ENCODE results near the gene GIMAP7. TPM values are rescaled to one million over a fixed set of nuclear protein-coding genes. Genes with fewer than 3 reads are reported as not detected.
"Not testable (repeated sequence)": the region's sequence is repeated elsewhere in the genome, so short reads cannot be mapped to it uniquely, and the experiment has no call there.

The GIMAP7 gene
- total RNA-seq, 1 experiment from 2014 or later: 0.25 TPM

- Histone ChIP-seq H3K9me2 (ENCODE audit: insufficient read depth) (no peaks in the 10 kb centered on the region), H4K20me1 (ENCODE audit: insufficient read depth) (no peaks in the 10 kb centered on the region), H3K9me3 (ENCODE audit: control insufficient read depth in 1 of 2, insufficient read depth in 1 of 2, low read depth in 1 of 2, low read length in 2 of 2) (no peaks in the 10 kb centered on the region), H3K79me2 (ENCODE audit: insufficient read depth, low read length) (no peaks in the 10 kb centered on the region), H3K27me3 (ENCODE audit: insufficient read depth, low read length) (peaks cover 37% of the 10 kb centered on the region), H3K4me3 (replicated peaks in 1 of 2; ENCODE audit: low read depth in 1 of 2, low read length in 2 of 2) (no peak overlapping the region), H3K36me3 (ENCODE audit: control insufficient read depth in 1 of 2, insufficient read depth in 2 of 2, low read length in 2 of 2) (no peaks in the 10 kb centered on the region), H3K9ac (ENCODE audit: low read length) (no peak overlapping the region), H3K27ac (ENCODE audit: low read depth, low read length) (no peak overlapping the region), H3K4me2 (ENCODE audit: low read length) (no peak overlapping the region), H3K4me1 (ENCODE audit: control insufficient read depth in 1 of 2, insufficient read depth in 2 of 2, low read length in 2 of 2) (no peaks in the 10 kb centered on the region), H2AFZ (ENCODE audit: low read depth, low read length, poor library complexity, severe bottlenecking) (no peak overlapping the region)
- no TSS peak for BruUV-seq (replicated peaks)
- POLR2A ChIA-PET: no interaction called here
- DNase-seq (ENCODE audit: low read depth, low spot score) (no peak), ATAC-seq (no peak)
- RAD21 ChIA-PET (ENCODE audit: low non-redundant PET in 1 of 2, low total read pairs in 2 of 2, uncharacterized antibody in 2 of 2, unreplicated experiment in 2 of 2): no interaction called here
- TF ChIP-seq ATF3 (IDR thresholded peaks at IDR 0.05): no peak
- no peak for TF ChIP-seq EZH2phosphoT487 (IDR thresholded peaks at IDR 0.05; ENCODE audit: borderline replicate concordance)
- TF ChIP-seq SIN3A (IDR thresholded peaks at IDR 0.05; ENCODE audit: low read depth): no peak
- TF ChIP-seq SP1 (IDR thresholded peaks at IDR 0.05; ENCODE audit: low read depth): no peak
- TF ChIP-seq ELF1 (IDR thresholded peaks at IDR 0.05; ENCODE audit: borderline replicate concordance, low read depth): no peak
- TF ChIP-seq POLR2A (IDR thresholded peaks at IDR 0.05; ENCODE audit: borderline replicate concordance, extremely low read depth, insufficient read depth, insufficient read length): no peak
- TF ChIP-seq CTCF (IDR thresholded peaks at IDR 0.05 in 2 of 3, conservative IDR thresholded peaks at IDR 0.05 in 1 of 3; ENCODE audit: borderline replicate concordance in 1 of 3, insufficient read depth in 1 of 3, low read depth in 2 of 3, low read length in 2 of 3): no peak
- TF ChIP-seq ZBTB33 (IDR thresholded peaks at IDR 0.05; ENCODE audit: extremely low read depth, insufficient replicate concordance, low read length): no peak
- no peak for TF ChIP-seq CEBPB (IDR thresholded peaks at IDR 0.05; ENCODE audit: low read depth)
- TF ChIP-seq RAD21 (IDR thresholded peaks at IDR 0.05; ENCODE audit: low read depth): no peak
- TF ChIP-seq REST (IDR thresholded peaks at IDR 0.05; ENCODE audit: low read depth): no peak
- CTCF ChIA-PET: no interaction called here
- intact Hi-C loops (cut with micrococcal nuclease): no loop called here
Observed at GRCh38 chr7:150520145-150520544, 5.5 kb downstream of the GIMAP7 start.

GRCh38 chr7:150522931-150523330, 8.3 kb downstream of the GIMAP7 start:
- not testable (repeated sequence) for H2AFZ ChIP-seq (ENCODE audit: low read depth, low read length, poor library complexity, severe bottlenecking)

More at GRCh38 chr7:150522931-150523330, 8.3 kb downstream of the GIMAP7 start:
- H3K79me2 ChIP-seq (ENCODE audit: insufficient read depth, low read length); CTCF ChIA-PET; H3K4me2 ChIP-seq (ENCODE audit: low read length); H3K9me3 ChIP-seq (ENCODE audit: control insufficient read depth in 1 of 2, insufficient read depth in 1 of 2, low read depth in 1 of 2, low read length in 2 of 2); H3K9ac ChIP-seq (ENCODE audit: low read length); H3K9me2 ChIP-seq (ENCODE audit: insufficient read depth); H4K20me1 ChIP-seq (ENCODE audit: insufficient read depth); H3K4me3 ChIP-seq (replicated peaks in 1 of 2; ENCODE audit: low read depth in 1 of 2, low read length in 2 of 2); POLR2A ChIA-PET; intact Hi-C loops (cut with micrococcal nuclease); BruUV-seq (replicated peaks); DNase-seq (ENCODE audit: low read depth, low spot score); H3K27ac ChIP-seq (ENCODE audit: low read depth, low read length); ATAC-seq; RAD21 ChIA-PET (ENCODE audit: low non-redundant PET in 1 of 2, low total read pairs in 2 of 2, uncharacterized antibody in 2 of 2, unreplicated experiment in 2 of 2); H3K4me1 ChIP-seq (ENCODE audit: control insufficient read depth in 1 of 2, insufficient read depth in 2 of 2, low read length in 2 of 2); H3K36me3 ChIP-seq (ENCODE audit: control insufficient read depth in 1 of 2, insufficient read depth in 2 of 2, low read length in 2 of 2): not testable (repeated sequence)
- H3K27me3 ChIP-seq (ENCODE audit: insufficient read depth, low read length): peaks cover 19% of the 10 kb centered on the region
